Peyer's patch (tissue), 4 donors: ENCODE data around the gene ATP2A1. TPM values are rescaled to one million over a fixed set of nuclear protein-coding genes. Genes with fewer than 3 reads are reported as not detected.

Experiments used
- DNase-seq, 3 donors: peaks; one replicate each; pipeline ENCODE4 v3.0.0-alpha.2; 2017 to 2019
- H3K27ac ChIP-seq, 4 donors: fragments of 200-600 bp; sonication (generic); one replicate each; pipeline ENCODE4 v1.5.1; 2016 to 2019
- H3K27me3 ChIP-seq, 2 donors: fragments of 200-600 bp; sonication (generic); one replicate each; pipeline ENCODE4 v1.5.1; 2019
- H3K36me3 ChIP-seq, 3 donors: fragments of 200-600 bp; sonication (generic); one replicate each; pipeline ENCODE4 v1.5.1; 2016 to 2019
- H3K4me1 ChIP-seq, 4 donors: fragments of 200-600 bp; sonication (generic); one replicate each; pipeline ENCODE4 v1.5.1; 2016 to 2019
- H3K4me3 ChIP-seq, 4 donors: fragments of 200-600 bp; sonication (generic); 1 replicate in 3 of 4; 2 replicates in 1 of 4; pipeline ENCODE4 v1.5.1; 2016 to 2019; ENCODE audit warnings: mild to moderate bottlenecking in 1 of 4
- H3K9me3 ChIP-seq, 4 donors: fragments of 200-600 bp; sonication (generic); one replicate each; pipeline ENCODE4 v1.5.1; 2016 to 2019; ENCODE audit warnings: mild to moderate bottlenecking in 1 of 4
- CTCF ChIP-seq, 6 experiments: fragments of 450-650 bp in 4 of 6; fragments of 200-600 bp in 2 of 6; sonication (generic) in 1 of 6; IDR thresholded peaks; one replicate each; pipeline ENCODE4 v1.5.1; 2017 to 2019; ENCODE audit warnings: antibody characterized with exemption in 6 of 6, mild to moderate bottlenecking in 3 of 6, moderate library complexity in 1 of 6
- POLR2A ChIP-seq, 2 donors: fragments of 450-650 bp; IDR thresholded peaks; one replicate each; pipeline ENCODE4 v1.5.1; 2017; ENCODE audit warnings: antibody characterized with exemption in 2 of 2, mild to moderate bottlenecking in 2 of 2, moderate library complexity in 2 of 2
- total RNA-seq, 4 donors: library from RNA; depleted of rRNA; stranded (reverse); fragments of >200 nt; gene quantifications; one replicate each; pipeline ENCODE4 v1.1.0, GENCODE V29; 2016

Gene ATP2A1
- total RNA-seq, 4 donors from 2014 or later = 0.35 to 142 (median 2.0) TPM; not detected in 1

GRCh38 chr16:28898266-28898665, 20.0 kb downstream of the ATP2A1 start:
- Histone ChIP-seq H3K36me3 (no peaks in the 10 kb centered on the region), H3K4me3 (no peak overlapping the region), H3K4me1 (no peaks in the 10 kb centered on the region), H3K27me3 (no peaks in the 10 kb centered on the region), H3K27ac (no peak overlapping the region), H3K9me3 (no peaks in the 10 kb centered on the region)
- TF ChIP-seq CTCF (IDR thresholded peaks at IDR 0.05) = no peak
- TF ChIP-seq POLR2A (IDR thresholded peaks at IDR 0.05) = no peak
- DNase-seq = no peak

- Histone ChIP-seq H3K27ac (no peak overlapping the region), H3K4me3 (no peak overlapping the region), H3K27me3 (no peaks in the 10 kb centered on the region), H3K36me3 (peaks cover 0 to under 1% (median 0%) of the 10 kb centered on the region in 3 donors), H3K4me1 (no peaks in the 10 kb centered on the region), H3K9me3 (no peaks in the 10 kb centered on the region)
- no peak for DNase-seq
- TF ChIP-seq CTCF (IDR thresholded peaks at IDR 0.05) (no peak), POLR2A (IDR thresholded peaks at IDR 0.05) (no peak)
These were observed 20.7 kb downstream of the ATP2A1 start for GRCh38 chr16:28898942-28899341.

- Histone ChIP-seq H3K27ac (no peak overlapping the region), H3K9me3 (no peaks in the 10 kb centered on the region), H3K27me3 (no peaks in the 10 kb centered on the region), H3K4me1 (no peaks in the 10 kb centered on the region), H3K36me3 (peaks cover 0 to 12% (median 0%) of the 10 kb centered on the region in 3 donors), H3K4me3 (no peak overlapping the region)
- no peak for DNase-seq
- TF ChIP-seq POLR2A (IDR thresholded peaks at IDR 0.05) = no peak
- no peak for TF ChIP-seq CTCF (IDR thresholded peaks at IDR 0.05)
These were observed 21.7 kb downstream of the ATP2A1 start for GRCh38 chr16:28899882-28900590.

GRCh38 chr16:28900601-28901000, 22.3 kb downstream of the ATP2A1 start:
- Histone ChIP-seq H3K27me3 (no peaks in the 10 kb centered on the region), H3K9me3 (no peaks in the 10 kb centered on the region), H3K4me3 (no peak overlapping the region), H3K36me3 (peaks cover 0 to 18% (median 0%) of the 10 kb centered on the region in 3 donors), H3K4me1 (no peaks in the 10 kb centered on the region), H3K27ac (no peak overlapping the region)
- no peak for DNase-seq
- TF ChIP-seq CTCF (IDR thresholded peaks at IDR 0.05) (no peak), POLR2A (IDR thresholded peaks at IDR 0.05) (no peak)

- TF ChIP-seq POLR2A (IDR thresholded peaks at IDR 0.05) = no peak
- no peak for TF ChIP-seq CTCF (IDR thresholded peaks at IDR 0.05)
- DNase-seq = no peak
- H3K9me3 ChIP-seq = no peaks in the 10 kb centered on the region
- H3K27ac ChIP-seq = no peak overlapping the region
- no peak overlapping the region for H3K4me3 ChIP-seq
- peaks cover 0 to 29% (median 0%) of the 10 kb centered on the region in 3 donors for H3K36me3 ChIP-seq
- H3K4me1 ChIP-seq = no peaks in the 10 kb centered on the region
- no peaks in the 10 kb centered on the region for H3K27me3 ChIP-seq
These were observed 23.6 kb downstream of the ATP2A1 start for GRCh38 chr16:28901862-28902261.
